Astrocyte (in vitro differentiated cells and primary cell): Measurements from ENCODE around the gene FAM234A. TPM values are rescaled to one million over a fixed set of nuclear protein-coding genes. Genes with fewer than 3 reads are reported as not detected.

Experiments used
- DNase-seq: peaks from one replicate; pipeline ENCODE4 v3.0.0-alpha.2; 2010; ENCODE audit warnings: low read depth
- FAIRE-seq: peaks from 2 replicates; lab custom pipeline; 2011; peaks lifted over from hg19 to GRCh38; lab: Jason Lieb, UNC
- H2AFZ ChIP-seq: 2 replicates; pipeline ENCODE4 v1.6.0; 2012; ENCODE audit warnings: low read depth, low read length, inconsistent platforms
- H3K27ac ChIP-seq: 2 replicates; pipeline ENCODE4 v1.5.1; 2011; ENCODE audit warnings: low read depth, low read length, inconsistent platforms
- H3K27me3 ChIP-seq: 2 replicates; pipeline ENCODE4 v1.6.0; 2011; ENCODE audit warnings: low read length, inconsistent platforms; ENCODE audit not compliant: insufficient read depth
- H3K36me3 ChIP-seq: 2 replicates; pipeline ENCODE4 v1.5.1; 2011; ENCODE audit warnings: low read length, inconsistent platforms; ENCODE audit not compliant: insufficient read depth
- H3K4me1 ChIP-seq: 2 replicates; pipeline ENCODE4 v1.5.1; 2011; ENCODE audit warnings: low read length, inconsistent platforms; ENCODE audit not compliant: insufficient read depth
- H3K4me2 ChIP-seq: 2 replicates; pipeline ENCODE4 v1.6.0; 2012; ENCODE audit warnings: low read length, inconsistent platforms
- H3K4me3 ChIP-seq: 2 replicates; pipeline ENCODE4 v1.5.1; 2011; ENCODE audit warnings: low read depth, mild to moderate bottlenecking, low read length, inconsistent platforms; ENCODE audit not compliant: insufficient read depth
- H3K79me2 ChIP-seq: 2 replicates; pipeline ENCODE4 v1.6.0; 2012; ENCODE audit warnings: mild to moderate bottlenecking, low read length, inconsistent platforms; ENCODE audit not compliant: insufficient read depth
- H3K9ac ChIP-seq: 2 replicates; pipeline ENCODE4 v1.6.0; 2012; ENCODE audit warnings: mild to moderate bottlenecking, low read length, inconsistent platforms
- H3K9me3 ChIP-seq: 2 replicates; pipeline ENCODE4 v1.5.1; 2012; ENCODE audit warnings: low read depth, mild to moderate bottlenecking, low read length, inconsistent platforms; ENCODE audit not compliant: insufficient read depth
- H4K20me1 ChIP-seq: 2 replicates; pipeline ENCODE4 v1.6.0; 2012; ENCODE audit warnings: low read length, inconsistent platforms; ENCODE audit not compliant: insufficient read depth
- H3K27ac Mint-ChIP-seq: one replicate; pipeline ENCODE4 v1.8.0; 2021; ENCODE audit warnings: mild to moderate bottlenecking, mixed read lengths; ENCODE audit not compliant: unreplicated experiment
- H3K27me3 Mint-ChIP-seq: one replicate; pipeline ENCODE4 v1.8.0; 2021; ENCODE audit warnings: low read depth, mixed read lengths; ENCODE audit not compliant: unreplicated experiment
- H3K36me3 Mint-ChIP-seq: one replicate; pipeline ENCODE4 v1.8.0; 2021; ENCODE audit warnings: low read depth, mixed read lengths; ENCODE audit not compliant: unreplicated experiment
- H3K4me1 Mint-ChIP-seq: one replicate; pipeline ENCODE4 v1.8.0; 2021; ENCODE audit warnings: low read depth, mixed read lengths; ENCODE audit not compliant: unreplicated experiment
- H3K4me3 Mint-ChIP-seq: one replicate; pipeline ENCODE4 v1.8.0; 2021; ENCODE audit warnings: mild to moderate bottlenecking, moderate library complexity, mixed read lengths; ENCODE audit not compliant: unreplicated experiment
- H3K9me3 Mint-ChIP-seq: one replicate; pipeline ENCODE4 v1.8.0; 2021; ENCODE audit warnings: mild to moderate bottlenecking, mixed read lengths; ENCODE audit not compliant: unreplicated experiment
- EZH2 ChIP-seq: IDR thresholded peaks from 2 replicates; pipeline ENCODE4 v1.6.1; 2012; ENCODE audit warnings: mild to moderate bottlenecking, low read length, inconsistent platforms; ENCODE audit not compliant: insufficient read depth
- total RNA-seq: library from RNA; stranded (reverse); gene quantifications from 2 replicates; pipeline ENCODE4 v1.2.1, GENCODE V29; 2021
- TF ChIP-seq, protein P1 (sequence below): IDR thresholded peaks from 2 replicates; pipeline ENCODE4 v1.5.1; 2011; ENCODE audit warnings: low read depth, mild to moderate bottlenecking, inconsistent platforms, low read length, moderate library complexity; ENCODE audit not compliant: insufficient read depth

The FAM234A gene
- total RNA-seq, 1 donor from 2014 or later: 70.8 TPM

DNA sequence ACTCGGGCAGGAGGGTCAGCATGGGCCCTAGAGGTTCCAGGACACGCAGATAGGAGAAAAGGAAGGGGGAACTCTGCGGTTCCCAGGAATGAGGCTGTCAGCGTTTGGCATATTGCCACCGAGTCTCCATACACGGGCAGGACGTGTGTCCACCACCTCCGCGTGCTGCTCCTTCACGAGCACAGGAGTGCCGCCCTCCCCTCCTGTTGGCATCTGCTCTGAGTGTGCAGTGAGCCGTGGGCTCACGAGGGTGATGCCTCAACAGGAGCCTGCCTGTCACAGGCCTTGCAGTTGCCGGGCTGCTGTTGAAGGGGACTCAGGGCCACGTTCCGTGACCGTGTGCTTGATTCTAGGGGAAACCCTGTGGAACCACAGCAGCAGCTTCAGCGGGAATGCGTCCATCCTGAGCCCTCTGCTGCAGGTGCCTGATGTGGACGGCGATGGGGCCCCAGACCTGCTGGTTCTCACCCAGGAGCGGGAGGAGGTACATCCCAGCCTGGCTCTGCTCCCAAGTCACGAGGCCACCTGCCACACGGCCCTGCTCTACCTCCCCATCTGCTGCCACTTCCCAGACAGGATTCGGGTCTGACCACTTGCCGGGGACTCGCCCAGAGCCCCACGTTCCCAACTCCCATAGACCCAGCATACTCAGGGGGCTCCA, 26.5 kb downstream of the FAM234A start:
- no peak overlapping the region for H3K4me2 ChIP-seq
- no peak for TF ChIP-seq EZH2
- TF ChIP-seq, protein P1, sequence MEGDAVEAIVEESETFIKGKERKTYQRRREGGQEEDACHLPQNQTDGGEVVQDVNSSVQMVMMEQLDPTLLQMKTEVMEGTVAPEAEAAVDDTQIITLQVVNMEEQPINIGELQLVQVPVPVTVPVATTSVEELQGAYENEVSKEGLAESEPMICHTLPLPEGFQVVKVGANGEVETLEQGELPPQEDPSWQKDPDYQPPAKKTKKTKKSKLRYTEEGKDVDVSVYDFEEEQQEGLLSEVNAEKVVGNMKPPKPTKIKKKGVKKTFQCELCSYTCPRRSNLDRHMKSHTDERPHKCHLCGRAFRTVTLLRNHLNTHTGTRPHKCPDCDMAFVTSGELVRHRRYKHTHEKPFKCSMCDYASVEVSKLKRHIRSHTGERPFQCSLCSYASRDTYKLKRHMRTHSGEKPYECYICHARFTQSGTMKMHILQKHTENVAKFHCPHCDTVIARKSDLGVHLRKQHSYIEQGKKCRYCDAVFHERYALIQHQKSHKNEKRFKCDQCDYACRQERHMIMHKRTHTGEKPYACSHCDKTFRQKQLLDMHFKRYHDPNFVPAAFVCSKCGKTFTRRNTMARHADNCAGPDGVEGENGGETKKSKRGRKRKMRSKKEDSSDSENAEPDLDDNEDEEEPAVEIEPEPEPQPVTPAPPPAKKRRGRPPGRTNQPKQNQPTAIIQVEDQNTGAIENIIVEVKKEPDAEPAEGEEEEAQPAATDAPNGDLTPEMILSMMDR: no peak
- H3K27me3 ChIP-seq: no peaks in the 10 kb centered on the region
- no peaks in the 10 kb centered on the region for H3K36me3 ChIP-seq
- no peak overlapping the region for H3K4me3 ChIP-seq
- no peaks in the 10 kb centered on the region for H3K4me1 ChIP-seq
- no peak overlapping the region for H3K27ac ChIP-seq
- FAIRE-seq (no peak), DNase-seq (no peak)
- H4K20me1 ChIP-seq: no peaks in the 10 kb centered on the region
- no peaks in the 10 kb centered on the region for H3K9me3 ChIP-seq
- H2AFZ ChIP-seq: no peak overlapping the region
- no peak overlapping the region for H3K9ac ChIP-seq
- Mint-ChIP-seq H3K4me3 (no peak overlapping the region), H3K9me3 (no peaks in the 10 kb centered on the region), H3K36me3 (peaks cover 29% of the 10 kb centered on the region), H3K27ac (no peak overlapping the region), H3K4me1 (no peaks in the 10 kb centered on the region), H3K27me3 (no peaks in the 10 kb centered on the region)
- no peaks in the 10 kb centered on the region for H3K79me2 ChIP-seq

DNA sequence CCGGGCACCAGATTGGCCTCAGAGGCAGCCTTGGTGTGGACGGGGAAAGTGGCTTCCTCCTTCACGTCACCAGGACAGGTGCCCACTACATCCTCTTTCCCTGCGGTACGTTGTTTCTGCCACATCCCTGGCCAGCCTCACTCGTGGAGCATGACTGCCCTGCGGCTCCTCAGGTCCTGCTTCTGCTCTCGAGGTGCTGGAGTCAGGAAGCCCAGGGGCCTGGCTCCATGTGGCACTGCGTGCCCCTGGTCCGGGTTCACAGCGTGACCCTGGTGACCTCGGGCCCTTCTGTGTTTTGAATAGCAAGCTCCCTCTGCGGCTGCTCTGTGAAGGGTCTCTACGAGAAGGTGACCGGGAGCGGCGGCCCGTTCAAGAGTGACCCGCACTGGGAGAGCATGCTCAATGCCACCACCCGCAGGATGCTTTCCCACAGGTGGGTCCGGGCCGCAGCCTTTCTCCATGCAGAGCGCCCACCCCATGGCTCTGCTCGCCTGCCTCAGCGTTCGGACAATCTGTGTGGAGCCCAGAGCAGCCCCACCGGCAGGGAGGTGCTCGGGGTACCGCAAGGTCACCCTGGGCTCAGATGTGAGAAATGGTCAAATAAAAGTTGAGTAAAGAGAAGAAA, 27.6 kb downstream of the FAM234A start:
- H2AFZ ChIP-seq: no peak overlapping the region
- no peaks in the 10 kb centered on the region for H3K9me3 Mint-ChIP-seq
- no peaks in the 10 kb centered on the region for H3K27me3 ChIP-seq
- H3K36me3 Mint-ChIP-seq: peaks cover 29% of the 10 kb centered on the region
- no peaks in the 10 kb centered on the region for H3K36me3 ChIP-seq
- DNase-seq (no peak), FAIRE-seq (no peak)
- no peak for TF ChIP-seq EZH2
- TF ChIP-seq, protein P1: no peak
- H3K4me3 ChIP-seq: no peak overlapping the region
- no peak overlapping the region for H3K27ac Mint-ChIP-seq
- no peak overlapping the region for H3K27ac ChIP-seq
- no peak overlapping the region for H3K4me2 ChIP-seq
- H3K4me3 Mint-ChIP-seq: no peak overlapping the region
- H3K27me3 Mint-ChIP-seq: no peaks in the 10 kb centered on the region
- no peaks in the 10 kb centered on the region for H3K4me1 ChIP-seq
- no peaks in the 10 kb centered on the region for H4K20me1 ChIP-seq
- no peaks in the 10 kb centered on the region for H3K4me1 Mint-ChIP-seq
- H3K9ac ChIP-seq: no peak overlapping the region
- H3K9me3 ChIP-seq: no peaks in the 10 kb centered on the region
- H3K79me2 ChIP-seq: no peaks in the 10 kb centered on the region
